ENCODE measurements around the gene PACSIN1.

Gene PACSIN1

GRCh38 chr6:34437644-34437970 is 28.3 kb upstream of the PACSIN1 start:
- WGBS, 2 experiments (ENCODE audit: insufficient coverage in 2 of 2): 83% methylated on average over 1 of the region's 1 CpG; no CpG with 5 or more reads in 1 of the 2 experiments
- H3K4me1 ChIP-seq (ENCODE audit: control insufficient read depth, insufficient read depth, low read length, poor library complexity, severe bottlenecking): no peaks in the 10 kb centered on the region
- no peaks in the 10 kb centered on the region for H3K36me3 ChIP-seq (ENCODE audit: control insufficient read depth, insufficient read depth, low read length)
- peaks cover 8% of the 10 kb centered on the region for H3K9me3 ChIP-seq (ENCODE audit: control insufficient read depth, low read length)
- H3K4me3 ChIP-seq (ENCODE audit: extremely low read depth, insufficient read depth, low read length, poor library complexity, severe bottlenecking): no peak overlapping the region
- no peak overlapping the region for H3K27ac ChIP-seq (ENCODE audit: low read depth, low read length, severe bottlenecking)

GRCh38 chr6:34438705-34439104 is 27.2 kb upstream of the PACSIN1 start:
- WGBS, 2 experiments (ENCODE audit: insufficient coverage in 2 of 2): 88 to 95% methylated on average over 1 to 2 of the region's 4 CpGs
- Histone ChIP-seq H3K4me1 (ENCODE audit: control insufficient read depth, insufficient read depth, low read length, poor library complexity, severe bottlenecking) (no peaks in the 10 kb centered on the region), H3K27ac (ENCODE audit: low read depth, low read length, severe bottlenecking) (no peak overlapping the region), H3K4me3 (ENCODE audit: extremely low read depth, insufficient read depth, low read length, poor library complexity, severe bottlenecking) (no peak overlapping the region), H3K36me3 (ENCODE audit: control insufficient read depth, insufficient read depth, low read length) (no peaks in the 10 kb centered on the region), H3K9me3 (ENCODE audit: control insufficient read depth, low read length) (peaks cover 8% of the 10 kb centered on the region)

- no peak overlapping the region for H3K27ac ChIP-seq (ENCODE audit: low read depth, low read length, severe bottlenecking)
- H3K36me3 ChIP-seq (ENCODE audit: control insufficient read depth, insufficient read depth, low read length): no peaks in the 10 kb centered on the region
- WGBS, 2 experiments (ENCODE audit: insufficient coverage in 2 of 2): 86% methylated on average over 1 of the region's 3 CpGs; no CpG with 5 or more reads in 1 of the 2 experiments
- no peak overlapping the region for H3K4me3 ChIP-seq (ENCODE audit: extremely low read depth, insufficient read depth, low read length, poor library complexity, severe bottlenecking)
- H3K9me3 ChIP-seq (ENCODE audit: control insufficient read depth, low read length): peaks cover 8% of the 10 kb centered on the region
- H3K4me1 ChIP-seq (ENCODE audit: control insufficient read depth, insufficient read depth, low read length, poor library complexity, severe bottlenecking): no peaks in the 10 kb centered on the region
These were observed 26.4 kb upstream of the PACSIN1 start for GRCh38 chr6:34439442-34439841.

GRCh38 chr6:34441526-34441925 is 24.4 kb upstream of the PACSIN1 start:
- H3K4me3 ChIP-seq (ENCODE audit: extremely low read depth, insufficient read depth, low read length, poor library complexity, severe bottlenecking): no peak overlapping the region
- no peaks in the 10 kb centered on the region for H3K36me3 ChIP-seq (ENCODE audit: control insufficient read depth, insufficient read depth, low read length)
- H3K9me3 ChIP-seq (ENCODE audit: control insufficient read depth, low read length): peaks cover 8% of the 10 kb centered on the region
- no peaks in the 10 kb centered on the region for H3K4me1 ChIP-seq (ENCODE audit: control insufficient read depth, insufficient read depth, low read length, poor library complexity, severe bottlenecking)
- 93% methylated on average over 2 of the region's 5 CpGs; no CpG with 5 or more reads in 1 of the 2 experiments for WGBS, 2 experiments (ENCODE audit: insufficient coverage in 2 of 2)
- H3K27ac ChIP-seq (ENCODE audit: low read depth, low read length, severe bottlenecking): no peak overlapping the region

- WGBS, 2 experiments (ENCODE audit: insufficient coverage in 2 of 2): 82 to 89% methylated on average over 1 of the region's 4 CpGs
- no peaks in the 10 kb centered on the region for H3K4me1 ChIP-seq (ENCODE audit: control insufficient read depth, insufficient read depth, low read length, poor library complexity, severe bottlenecking)
These were observed 20.5 kb upstream of the PACSIN1 start for GRCh38 chr6:34445313-34445860.

GRCh38 chr6:34447386-34447785 is 18.5 kb upstream of the PACSIN1 start:
- Histone ChIP-seq H3K4me1 (ENCODE audit: control insufficient read depth, insufficient read depth, low read length, poor library complexity, severe bottlenecking) (no peaks in the 10 kb centered on the region), H3K36me3 (ENCODE audit: control insufficient read depth, insufficient read depth, low read length) (no peaks in the 10 kb centered on the region), H3K4me3 (ENCODE audit: extremely low read depth, insufficient read depth, low read length, poor library complexity, severe bottlenecking) (no peak overlapping the region), H3K27ac (ENCODE audit: low read depth, low read length, severe bottlenecking) (no peak overlapping the region), H3K9me3 (ENCODE audit: control insufficient read depth, low read length) (peaks cover 6% of the 10 kb centered on the region)
- 94 to 99% methylated on average over 5 to 7 of the region's 7 CpGs for WGBS, 2 experiments (ENCODE audit: insufficient coverage in 2 of 2)

More at GRCh38 chr6:34445313-34445860, 20.5 kb upstream of the PACSIN1 start:
- H3K27ac ChIP-seq (ENCODE audit: low read depth, low read length, severe bottlenecking): no peak overlapping the region
- no peaks in the 10 kb centered on the region for H3K9me3 ChIP-seq (ENCODE audit: control insufficient read depth, low read length)
- no peak overlapping the region for H3K4me3 ChIP-seq (ENCODE audit: extremely low read depth, insufficient read depth, low read length, poor library complexity, severe bottlenecking)
- no peaks in the 10 kb centered on the region for H3K36me3 ChIP-seq (ENCODE audit: control insufficient read depth, insufficient read depth, low read length)

- Histone ChIP-seq H3K4me1 (ENCODE audit: control insufficient read depth, insufficient read depth, low read length, poor library complexity, severe bottlenecking) (no peaks in the 10 kb centered on the region), H3K4me3 (ENCODE audit: extremely low read depth, insufficient read depth, low read length, poor library complexity, severe bottlenecking) (no peak overlapping the region), H3K9me3 (ENCODE audit: control insufficient read depth, low read length) (peaks cover 6% of the 10 kb centered on the region), H3K27ac (ENCODE audit: low read depth, low read length, severe bottlenecking) (no peak overlapping the region), H3K36me3 (ENCODE audit: control insufficient read depth, insufficient read depth, low read length) (no peaks in the 10 kb centered on the region)
- WGBS, 2 experiments (ENCODE audit: insufficient coverage in 2 of 2): 68 to 78% methylated on average over 5 of the region's 5 CpGs
These were observed 18.0 kb upstream of the PACSIN1 start for GRCh38 chr6:34447910-34448309.

- no peaks in the 10 kb centered on the region for H3K4me1 ChIP-seq (ENCODE audit: control insufficient read depth, insufficient read depth, low read length, poor library complexity, severe bottlenecking)
- H3K36me3 ChIP-seq (ENCODE audit: control insufficient read depth, insufficient read depth, low read length): no peaks in the 10 kb centered on the region
- no CpG with 5 or more reads among the region's 1 CpG for WGBS, 2 experiments (ENCODE audit: insufficient coverage in 2 of 2)
- H3K4me3 ChIP-seq (ENCODE audit: extremely low read depth, insufficient read depth, low read length, poor library complexity, severe bottlenecking): no peak overlapping the region
- peaks cover 6% of the 10 kb centered on the region for H3K9me3 ChIP-seq (ENCODE audit: control insufficient read depth, low read length)
- no peak overlapping the region for H3K27ac ChIP-seq (ENCODE audit: low read depth, low read length, severe bottlenecking)
These were observed 14.7 kb upstream of the PACSIN1 start for GRCh38 chr6:34451192-34451591.

- no CpG with 5 or more reads among the region's 1 CpG for WGBS, 2 experiments (ENCODE audit: insufficient coverage in 2 of 2)
- no peaks in the 10 kb centered on the region for H3K36me3 ChIP-seq (ENCODE audit: control insufficient read depth, insufficient read depth, low read length)
- H3K4me3 ChIP-seq (ENCODE audit: extremely low read depth, insufficient read depth, low read length, poor library complexity, severe bottlenecking): no peak overlapping the region
- H3K9me3 ChIP-seq (ENCODE audit: control insufficient read depth, low read length): peaks cover 6% of the 10 kb centered on the region
- no peak overlapping the region for H3K27ac ChIP-seq (ENCODE audit: low read depth, low read length, severe bottlenecking)
- H3K4me1 ChIP-seq (ENCODE audit: control insufficient read depth, insufficient read depth, low read length, poor library complexity, severe bottlenecking): peaks cover 1% of the 10 kb centered on the region
These were observed 10.0 kb upstream of the PACSIN1 start for GRCh38 chr6:34455831-34456230.

GRCh38 chr6:34457382-34457741 is 8.5 kb upstream of the PACSIN1 start:
- Histone ChIP-seq H3K4me1 (ENCODE audit: control insufficient read depth, insufficient read depth, low read length, poor library complexity, severe bottlenecking) (peaks cover 4% of the 10 kb centered on the region), H3K36me3 (ENCODE audit: control insufficient read depth, insufficient read depth, low read length) (no peaks in the 10 kb centered on the region), H3K9me3 (ENCODE audit: control insufficient read depth, low read length) (no peaks in the 10 kb centered on the region), H3K4me3 (ENCODE audit: extremely low read depth, insufficient read depth, low read length, poor library complexity, severe bottlenecking) (no peak overlapping the region), H3K27ac (ENCODE audit: low read depth, low read length, severe bottlenecking) (no peak overlapping the region)
- WGBS, 2 experiments (ENCODE audit: insufficient coverage in 2 of 2): 56 to 86% methylated on average over 2 of the region's 2 CpGs

- Histone ChIP-seq H3K27ac (ENCODE audit: low read depth, low read length, severe bottlenecking) (no peak overlapping the region), H3K9me3 (ENCODE audit: control insufficient read depth, low read length) (no peaks in the 10 kb centered on the region), H3K4me3 (ENCODE audit: extremely low read depth, insufficient read depth, low read length, poor library complexity, severe bottlenecking) (no peak overlapping the region), H3K4me1 (ENCODE audit: control insufficient read depth, insufficient read depth, low read length, poor library complexity, severe bottlenecking) (peaks cover 7% of the 10 kb centered on the region), H3K36me3 (ENCODE audit: control insufficient read depth, insufficient read depth, low read length) (no peaks in the 10 kb centered on the region)
- WGBS, 2 experiments (ENCODE audit: insufficient coverage in 2 of 2): 80 to 83% methylated on average over 11 to 14 of the region's 14 CpGs
These were observed 7.8 kb upstream of the PACSIN1 start for GRCh38 chr6:34457742-34458735.

All from mesodermal cell (in vitro differentiated cells).